Activated T-cell treated with anti-CD3 and anti-CD28 coated beads, Interleukin-2, amount 50 U/mL, for 48 hours (primary cell): ENCODE data around the gene EPS8L2.
A peak's percentile ranks its signal among the peaks of the same experiment; 100 is the strongest.
"Not testable (repeated sequence)": the region's sequence is repeated elsewhere in the genome, so short reads cannot be mapped to it uniquely, and the experiment has no call there.

Source experiments
- DNase-seq, 2 experiments: peaks; one replicate each; pipeline ENCODE4 v3.0.0-alpha.2; 2020

Gene EPS8L2

GRCh38 chr11:726278-727220, 20.5 kb downstream of the EPS8L2 start:
- peak; percentile 66 to 73 for DNase-seq

DNA sequence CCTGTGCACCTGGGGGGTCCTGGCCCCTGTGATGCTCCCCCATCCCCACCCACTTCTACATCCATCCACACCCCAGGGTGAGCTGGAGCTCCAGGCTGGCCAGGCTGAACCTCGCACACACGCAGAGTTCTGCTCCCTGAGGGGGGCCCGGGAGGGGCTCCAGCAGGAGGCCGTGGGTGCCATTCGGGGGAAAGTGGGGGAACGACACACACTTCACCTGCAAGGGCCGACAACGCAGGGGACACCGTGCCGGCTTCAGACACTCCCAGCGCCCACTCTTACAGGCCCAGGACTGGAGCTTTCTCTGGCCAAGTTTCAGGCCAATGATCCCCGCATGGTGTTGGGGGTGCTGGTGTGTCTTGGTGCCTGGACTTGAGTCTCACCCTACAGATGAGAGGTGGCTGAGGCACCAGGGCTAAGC, 21.3 kb downstream of the EPS8L2 start:
- no peak for DNase-seq

- DNase-seq = peak; percentile 91 to 92
Measured at GRCh38 chr11:727859-728748, 22.1 kb downstream of the EPS8L2 start.

- DNase-seq = no peak
Measured at GRCh38 chr11:728901-729491, 23.0 kb downstream of the EPS8L2 start.

DNA sequence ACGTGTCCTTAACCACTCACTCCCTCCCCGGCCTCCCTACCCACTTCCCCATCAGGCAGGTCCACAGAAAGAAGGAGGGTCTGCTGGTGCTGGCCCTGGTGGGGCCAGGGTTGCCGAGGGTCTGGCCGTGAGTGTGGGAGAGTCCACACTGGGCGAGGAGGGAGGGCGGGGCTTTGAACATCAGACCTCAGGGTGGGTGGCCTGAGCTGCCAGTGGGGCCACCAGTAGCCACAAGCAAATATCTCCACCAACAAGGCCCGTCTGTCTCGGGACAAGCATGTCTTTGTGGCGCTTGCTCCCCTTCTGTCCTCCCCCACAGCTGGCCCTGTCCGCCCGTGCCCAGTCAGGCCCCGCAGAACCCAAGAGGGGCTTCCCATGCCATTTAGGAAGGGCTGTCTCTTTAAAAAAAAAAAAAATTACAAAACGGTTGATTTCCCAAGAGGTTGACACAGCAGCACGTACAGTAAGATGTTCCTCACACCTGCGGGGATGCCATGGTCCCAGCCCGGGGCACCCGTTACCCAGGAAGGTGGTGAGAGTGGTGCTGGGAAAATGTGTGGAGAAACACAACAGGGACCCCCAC, 23.6 kb downstream of the EPS8L2 start:
- DNase-seq = no peak

DNA sequence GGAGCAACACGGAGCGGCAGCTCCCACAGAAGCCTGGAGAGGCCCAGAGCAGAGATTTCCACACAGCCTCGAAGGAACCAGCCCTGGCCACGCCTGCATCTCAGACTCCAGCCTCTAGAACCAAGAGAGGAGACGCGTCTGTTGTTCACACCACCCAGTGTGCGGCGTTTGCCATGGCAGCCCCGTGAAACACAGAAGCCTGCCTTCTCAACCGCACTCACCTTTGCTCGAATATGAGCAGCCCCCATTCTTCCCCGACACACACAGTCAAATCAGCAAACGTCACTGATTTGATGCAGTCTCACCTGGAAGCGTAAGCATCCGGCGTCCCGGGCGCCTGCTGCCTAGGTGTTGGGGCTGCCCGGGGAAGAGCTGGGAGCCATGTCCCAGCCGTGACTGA, 27.0 kb downstream of the EPS8L2 start:
- no peak for DNase-seq

- DNase-seq = not testable (repeated sequence)
Measured at GRCh38 chr11:734541-734940, 28.5 kb downstream of the EPS8L2 start.

GRCh38 chr11:737366-737765, 31.3 kb downstream of the EPS8L2 start:
- DNase-seq = peak in 1 of 2 experiments; percentile 32

GRCh38 chr11:737899-738298, 31.9 kb downstream of the EPS8L2 start:
- not testable (repeated sequence) for DNase-seq

DNA sequence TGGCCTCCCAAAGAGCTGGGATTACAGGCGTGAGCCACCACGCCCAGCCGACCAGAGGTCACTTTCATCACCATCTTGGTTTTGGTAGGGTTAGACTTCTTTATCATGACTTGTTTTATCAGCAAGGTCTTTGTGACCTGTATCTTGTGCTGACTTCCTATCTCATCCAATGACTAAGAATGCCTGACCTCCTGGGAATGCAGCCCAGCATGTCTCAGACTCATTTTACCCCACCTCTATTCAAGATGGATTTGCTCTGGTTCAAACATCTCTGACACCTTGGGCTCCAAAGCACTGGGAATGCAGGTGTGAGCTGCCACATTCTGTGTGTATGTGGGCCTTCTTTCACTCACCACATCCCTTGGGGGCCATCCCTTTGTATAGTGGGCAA, 36.1 kb downstream of the EPS8L2 start:
- DNase-seq = no peak

GRCh38 chr11:742571-743201, 36.7 kb downstream of the EPS8L2 start:
- no peak for DNase-seq

DNA sequence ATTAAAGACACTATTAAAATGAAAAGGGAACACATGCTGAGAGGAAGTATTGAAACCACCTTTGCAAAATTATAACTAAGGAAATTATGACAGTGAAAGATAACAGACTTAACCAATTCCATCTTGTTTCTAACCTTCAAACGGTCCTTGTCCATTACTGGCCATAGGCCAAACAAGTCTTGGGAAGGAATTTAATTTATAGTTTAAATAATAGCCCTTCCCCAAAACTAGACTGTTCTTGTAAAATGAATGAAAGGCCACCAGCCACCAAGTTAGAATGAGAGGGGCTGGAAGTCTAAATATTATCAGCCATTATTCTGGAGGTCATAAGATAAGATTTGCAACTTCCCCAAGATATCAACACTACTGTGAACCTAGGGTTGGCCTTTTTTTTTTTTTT, 39.4 kb downstream of the EPS8L2 start:
- DNase-seq = no peak

DNA sequence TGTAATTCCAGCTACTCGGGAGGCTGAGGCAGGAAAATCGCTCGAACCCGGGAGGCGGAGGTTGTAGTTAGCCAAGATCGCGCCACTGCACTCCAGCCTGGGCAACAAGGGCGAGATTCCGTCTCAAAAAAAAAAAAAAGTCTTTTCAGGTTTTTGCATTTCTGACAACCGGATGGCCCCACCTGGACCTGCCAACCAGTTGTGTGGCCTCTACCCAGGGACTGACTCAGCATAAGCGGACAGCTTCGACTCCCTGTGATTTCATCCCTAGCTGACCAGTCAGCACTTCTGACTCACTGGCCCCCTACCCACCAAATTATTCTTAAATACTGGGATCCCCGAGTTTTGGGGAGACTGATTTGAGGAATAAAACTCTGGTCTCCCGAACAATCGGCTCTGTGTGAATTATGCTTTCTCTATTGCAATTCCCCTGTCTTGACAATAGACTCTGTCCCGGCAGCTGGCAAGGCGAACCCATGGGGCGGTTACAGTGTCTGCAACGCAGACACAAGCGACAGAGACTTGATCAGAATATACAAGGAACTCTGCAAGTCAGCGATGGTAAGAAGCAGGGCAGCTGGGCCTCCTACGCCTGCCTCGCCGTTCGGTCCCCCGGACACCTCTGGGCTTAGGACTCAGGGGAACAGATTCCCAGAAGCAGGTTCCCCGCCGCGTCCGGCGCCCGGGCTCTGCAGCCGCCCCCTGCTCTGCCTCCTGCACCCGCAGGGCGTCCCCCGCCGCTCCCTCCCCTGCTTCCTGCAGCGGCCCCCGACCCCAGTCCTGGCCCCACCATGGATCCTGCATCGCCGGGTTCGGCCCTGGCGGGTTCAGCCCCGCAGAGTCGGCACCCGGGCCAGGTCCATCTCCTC, 40.5 kb downstream of the EPS8L2 start:
- peak in 1 of 2 experiments; percentile 60 for DNase-seq

GRCh38 chr11:747158-748006, 41.4 kb downstream of the EPS8L2 start, which contains the start of gene TALDO1:
TSS of gene TALDO1 (plus strand) at chr11:747464. CDS start at chr11:747482, 18 bp downstream.
- peak; percentile 91 to 94 for DNase-seq

GRCh38 chr11:748007-748359, 42.0 kb downstream of the EPS8L2 start:
- no peak for DNase-seq

GRCh38 chr11:749731-750130, 43.7 kb downstream of the EPS8L2 start:
- DNase-seq = no peak

DNA sequence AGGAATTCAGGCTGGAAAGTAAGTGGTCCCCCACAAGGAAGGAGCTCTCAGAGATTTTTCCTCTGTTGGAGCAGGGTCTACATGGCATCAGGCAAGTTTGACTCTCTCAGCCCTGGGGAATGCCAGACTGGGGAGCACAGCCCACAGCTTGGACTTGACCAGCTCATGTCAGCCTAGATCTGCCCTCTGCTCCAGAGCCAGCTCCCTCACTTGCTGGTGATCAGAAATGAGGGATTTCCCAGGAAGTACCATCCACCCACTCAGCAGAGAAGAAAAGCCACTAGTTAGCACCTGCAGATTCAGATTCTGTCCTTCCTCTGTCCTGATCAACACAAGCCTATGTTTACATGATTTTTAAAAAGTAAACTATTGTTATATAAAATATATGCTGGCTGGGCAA, 54.2 kb downstream of the EPS8L2 start:
- no peak for DNase-seq

- DNase-seq = no peak
Measured at GRCh38 chr11:761526-762108, 55.6 kb downstream of the EPS8L2 start.

GRCh38 chr11:762421-763072, 56.5 kb downstream of the EPS8L2 start:
- no peak for DNase-seq
